KMS-11 (cell line): ENCODE results near the gene IRF1.

Experiments
- H2AFZ ChIP-seq: fragments of 200-600 bp; sonication (generic); 2 replicates; pipeline ENCODE4 v1.6.1; 2016; ENCODE audit warnings: antibody characterized with exemption, mixed run types, low read depth
- H3K27ac ChIP-seq: fragments of 200-600 bp; sonication (generic); 2 replicates; pipeline ENCODE4 v1.6.1; 2016; ENCODE audit warnings: mild to moderate bottlenecking, mixed run types
- H3K27me3 ChIP-seq: fragments of 200-600 bp; sonication (generic); 2 replicates; pipeline ENCODE4 v1.6.1; 2017; ENCODE audit warnings: mild to moderate bottlenecking, low read depth, mixed run types, moderate library complexity; ENCODE audit not compliant: insufficient read depth
- H3K36me3 ChIP-seq: fragments of 200-600 bp; sonication (generic); 2 replicates; pipeline ENCODE4 v1.6.1; 2017; ENCODE audit warnings: mild to moderate bottlenecking, mixed run types; ENCODE audit not compliant: insufficient read depth
- H3K4me1 ChIP-seq: fragments of 200-600 bp; sonication (generic); 2 replicates; pipeline ENCODE4 v1.6.1; 2016; ENCODE audit warnings: mild to moderate bottlenecking, low read depth, mixed run types; ENCODE audit not compliant: poor library complexity, severe bottlenecking
- H3K4me2 ChIP-seq: fragments of 200-600 bp; sonication (generic); 2 replicates; pipeline ENCODE4 v1.7.0; 2016; ENCODE audit warnings: mild to moderate bottlenecking, mixed run types
- H3K4me3 ChIP-seq: fragments of 200-600 bp; sonication (generic); IDR thresholded peaks from 2 replicates; pipeline ENCODE4 v1.6.1; 2017; ENCODE audit warnings: low read depth, low read length, mixed read lengths; ENCODE audit not compliant: insufficient read depth
- H3K79me2 ChIP-seq: fragments of 200-600 bp; sonication (generic); 2 replicates; pipeline ENCODE4 v1.6.1; 2016; ENCODE audit warnings: low read depth, mixed run types; ENCODE audit not compliant: insufficient read depth
- H3K9ac ChIP-seq: fragments of 200-600 bp; sonication (generic); 2 replicates; pipeline ENCODE4 v1.6.1; 2016; ENCODE audit warnings: mild to moderate bottlenecking, mixed run types
- H4K20me1 ChIP-seq: fragments of 200-600 bp; sonication (generic); 2 replicates; pipeline ENCODE4 v1.6.1; 2016; ENCODE audit warnings: mild to moderate bottlenecking, mixed run types; ENCODE audit not compliant: insufficient read depth
- TF ChIP-seq, protein P1 (sequence below): fragments of 200-600 bp; sonication (generic); conservative IDR thresholded peaks from 2 replicates; pipeline ENCODE4 v1.6.1; 2017; ENCODE audit warnings: low read depth, mild to moderate bottlenecking, antibody characterized with exemption, low read length, moderate library complexity, mixed read lengths

Gene IRF1

DNA sequence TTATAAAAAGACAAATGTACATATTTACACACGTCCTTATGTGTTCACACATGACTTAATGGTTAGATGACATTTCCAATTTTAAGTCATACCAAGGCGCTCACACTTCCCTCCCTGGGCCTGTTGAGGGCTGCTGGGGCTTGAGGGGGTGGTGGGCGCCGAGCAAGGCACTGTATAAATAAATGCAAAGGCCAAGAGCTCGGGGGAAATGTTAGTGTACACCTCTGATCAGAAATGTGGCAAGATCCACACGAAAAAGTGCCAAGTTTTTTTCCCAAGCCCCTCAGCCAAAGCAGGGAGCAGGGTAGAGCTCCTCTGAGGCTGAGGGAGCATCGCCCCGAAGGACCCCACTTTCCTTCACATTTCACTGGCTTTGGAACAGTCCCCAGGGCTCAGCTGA lies 7.5 kb downstream of the IRF1 start:
- Histone ChIP-seq H4K20me1 (0 out of 2 replicates have a peak, but pooled peaks cover 9% of the 10 kb centered on the region), H3K4me2 (no peak overlapping the region), H3K27me3 (no peaks in the 10 kb centered on the region), H3K79me2 (peaks cover 22% of the 10 kb centered on the region), H3K27ac (no peak overlapping the region), H3K4me3 (no peak overlapping the region), H3K4me1 (peaks cover 38% of the 10 kb centered on the region), H3K36me3 (peaks cover 3% of the 10 kb centered on the region; the same call in 1 of the 2 replicates), H3K9ac (no peak overlapping the region), H2AFZ (no peak overlapping the region)
- TF ChIP-seq, protein P1, sequence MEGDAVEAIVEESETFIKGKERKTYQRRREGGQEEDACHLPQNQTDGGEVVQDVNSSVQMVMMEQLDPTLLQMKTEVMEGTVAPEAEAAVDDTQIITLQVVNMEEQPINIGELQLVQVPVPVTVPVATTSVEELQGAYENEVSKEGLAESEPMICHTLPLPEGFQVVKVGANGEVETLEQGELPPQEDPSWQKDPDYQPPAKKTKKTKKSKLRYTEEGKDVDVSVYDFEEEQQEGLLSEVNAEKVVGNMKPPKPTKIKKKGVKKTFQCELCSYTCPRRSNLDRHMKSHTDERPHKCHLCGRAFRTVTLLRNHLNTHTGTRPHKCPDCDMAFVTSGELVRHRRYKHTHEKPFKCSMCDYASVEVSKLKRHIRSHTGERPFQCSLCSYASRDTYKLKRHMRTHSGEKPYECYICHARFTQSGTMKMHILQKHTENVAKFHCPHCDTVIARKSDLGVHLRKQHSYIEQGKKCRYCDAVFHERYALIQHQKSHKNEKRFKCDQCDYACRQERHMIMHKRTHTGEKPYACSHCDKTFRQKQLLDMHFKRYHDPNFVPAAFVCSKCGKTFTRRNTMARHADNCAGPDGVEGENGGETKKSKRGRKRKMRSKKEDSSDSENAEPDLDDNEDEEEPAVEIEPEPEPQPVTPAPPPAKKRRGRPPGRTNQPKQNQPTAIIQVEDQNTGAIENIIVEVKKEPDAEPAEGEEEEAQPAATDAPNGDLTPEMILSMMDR, result no peak

DNA sequence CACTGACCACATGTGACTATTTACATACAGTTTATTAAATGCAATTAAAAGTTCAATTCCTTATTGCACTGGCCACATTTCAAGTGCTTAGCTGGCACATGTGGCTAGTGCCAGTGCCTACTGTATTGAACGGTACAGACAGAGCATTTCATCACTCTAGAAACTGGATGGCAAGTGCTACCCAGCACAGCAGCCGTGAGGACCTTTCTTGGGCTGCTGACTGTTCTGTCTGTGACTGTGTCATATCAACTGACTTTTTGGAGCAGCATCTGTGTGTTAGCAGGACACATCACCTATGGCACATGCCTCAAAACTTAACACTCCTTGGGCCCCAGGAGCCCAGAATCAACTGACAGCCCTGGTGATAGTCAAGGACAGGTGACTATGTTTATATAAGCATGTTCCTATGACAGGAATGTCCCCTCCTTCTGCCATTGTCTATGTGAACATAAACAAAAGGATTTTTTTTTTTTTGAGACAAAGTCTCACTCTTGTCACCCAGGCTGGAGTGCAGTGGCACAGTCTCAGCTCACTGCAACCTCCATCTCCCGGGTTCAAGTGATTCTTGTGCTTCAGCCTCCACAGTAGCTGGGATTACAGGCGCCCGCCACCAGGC lies 8.9 kb downstream of the IRF1 start:
- no peaks in the 10 kb centered on the region for H3K27me3 ChIP-seq
- H4K20me1 ChIP-seq, result no peaks in the 10 kb centered on the region
- TF ChIP-seq, protein P1, result no peak

DNA sequence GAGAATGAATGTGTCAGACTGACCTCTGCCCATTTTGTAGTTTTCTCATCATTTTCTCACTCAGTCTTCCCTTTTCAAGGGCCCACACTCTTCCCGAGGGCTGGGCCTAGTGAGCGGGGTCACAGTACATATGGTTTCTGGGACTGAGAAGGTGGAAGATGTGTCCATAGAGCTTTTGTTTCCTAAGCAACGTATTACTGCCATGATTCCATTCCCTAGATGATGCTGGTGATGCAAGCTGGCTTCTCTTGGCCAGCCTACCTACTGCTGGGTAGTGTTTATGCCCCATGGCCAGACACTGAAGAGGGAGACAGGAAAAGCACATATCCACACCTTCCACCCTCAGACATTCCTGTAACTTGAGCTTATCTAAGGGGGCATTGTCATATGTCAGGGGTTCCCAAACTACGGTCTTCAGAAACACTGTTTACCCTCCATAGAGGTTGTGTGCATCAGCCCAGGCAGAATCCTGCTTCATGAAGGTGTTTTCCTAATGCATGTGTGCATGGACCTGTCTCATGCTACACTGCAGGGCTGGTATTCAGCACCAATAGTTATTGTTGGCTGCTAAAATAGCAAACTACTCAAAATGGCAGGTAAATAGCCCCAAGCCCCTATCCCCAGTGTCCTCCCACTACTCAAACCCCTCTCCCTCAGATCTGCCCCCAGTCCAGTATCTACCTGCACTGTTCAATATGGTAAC lies 9.5 kb downstream of the IRF1 start:
- Histone ChIP-seq H3K79me2 (peaks cover 7% of the 10 kb centered on the region; the same call in 1 of the 2 replicates), H3K4me2 (no peak overlapping the region), H3K9ac (no peak overlapping the region), H3K27ac (no peak overlapping the region), H3K4me1 (peaks cover 42% of the 10 kb centered on the region), H3K4me3 (no peak overlapping the region), H3K36me3 (peaks cover 3% of the 10 kb centered on the region; the same call in 1 of the 2 replicates), H2AFZ (no peak overlapping the region), H3K27me3 (no peaks in the 10 kb centered on the region), H4K20me1 (no peaks in the 10 kb centered on the region)
- TF ChIP-seq, protein P1, result no peak

More for the DNA sequence above, 8.9 kb downstream of the IRF1 start:
- Histone ChIP-seq H2AFZ (no peak overlapping the region), H3K36me3 (peaks cover 3% of the 10 kb centered on the region; the same call in 1 of the 2 replicates), H3K4me1 (peaks cover 42% of the 10 kb centered on the region), H3K9ac (no peak overlapping the region), H3K4me3 (no peak overlapping the region), H3K4me2 (no peak overlapping the region), H3K27ac (no peak overlapping the region), H3K79me2 (peaks cover 8% of the 10 kb centered on the region; the same call in 1 of the 2 replicates)

- H3K9ac ChIP-seq, result no peak overlapping the region
- H3K79me2 ChIP-seq, result peaks cover 7% of the 10 kb centered on the region; the same call in 1 of the 2 replicates
- no peak overlapping the region for H3K27ac ChIP-seq
- no peak overlapping the region for H3K4me3 ChIP-seq
- H3K4me1 ChIP-seq, result peaks cover 42% of the 10 kb centered on the region
- H2AFZ ChIP-seq, result no peak overlapping the region
- H3K27me3 ChIP-seq, result no peaks in the 10 kb centered on the region
- no peak overlapping the region for H3K4me2 ChIP-seq
- H3K36me3 ChIP-seq, result peaks cover 3% of the 10 kb centered on the region; the same call in 1 of the 2 replicates
- no peaks in the 10 kb centered on the region for H4K20me1 ChIP-seq
- TF ChIP-seq, protein P1, result no peak
These were observed 10.1 kb downstream of the IRF1 start for GRCh38 chr5:132480546-132480892.
